SW480 (cell line): ENCODE data around the gene DLX2.

Source experiments
- DNase-seq: peaks from one replicate; pipeline ENCODE4 v3.0.0-alpha.2; 2016; ENCODE audit warnings: low spot score

DLX2 gene

DNA sequence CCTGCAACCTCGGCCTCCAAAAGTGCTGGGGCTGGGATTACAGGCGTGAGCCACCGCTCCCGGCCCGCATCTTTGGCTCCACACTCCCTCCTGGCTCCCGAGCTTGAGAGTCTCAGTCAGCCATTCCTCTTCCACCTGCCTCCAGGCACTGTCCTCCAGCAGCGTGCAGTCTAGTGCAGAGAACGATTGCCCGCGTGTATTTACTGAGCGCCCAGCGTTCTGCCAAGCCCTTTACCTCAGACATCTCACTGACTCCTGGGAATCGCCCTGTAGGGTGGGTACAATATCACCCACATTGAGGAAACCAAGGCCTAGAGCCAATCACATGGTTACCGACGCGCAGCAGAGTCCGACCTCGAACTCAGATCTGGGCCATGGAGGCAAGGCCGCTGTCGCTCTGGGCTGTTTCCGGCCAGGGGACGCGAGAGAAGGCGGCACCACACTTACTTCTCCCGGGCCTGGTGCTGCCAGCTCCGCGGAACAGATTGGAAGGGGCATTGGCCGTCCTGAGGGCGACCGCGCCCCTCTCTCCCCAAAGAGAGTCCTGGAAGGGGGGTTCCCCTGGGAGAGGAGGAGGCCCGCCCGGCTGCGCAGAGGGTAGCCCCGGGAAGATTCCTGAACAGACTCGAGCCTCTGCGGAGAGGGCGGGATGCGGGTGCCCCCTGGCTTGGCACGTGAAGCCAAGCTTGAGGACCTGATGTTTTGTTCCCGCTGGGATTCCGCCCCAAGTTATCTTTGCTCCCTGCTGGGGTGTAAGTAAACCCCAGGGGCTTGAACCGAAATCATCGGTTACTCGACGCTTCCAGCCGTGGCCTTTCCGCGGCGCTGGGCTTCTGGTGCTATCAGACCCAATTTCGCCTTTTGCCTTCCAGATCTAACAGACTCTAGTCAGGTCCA is 5.2 kb upstream of the DLX2 start:
- DNase-seq = no peak

DNA sequence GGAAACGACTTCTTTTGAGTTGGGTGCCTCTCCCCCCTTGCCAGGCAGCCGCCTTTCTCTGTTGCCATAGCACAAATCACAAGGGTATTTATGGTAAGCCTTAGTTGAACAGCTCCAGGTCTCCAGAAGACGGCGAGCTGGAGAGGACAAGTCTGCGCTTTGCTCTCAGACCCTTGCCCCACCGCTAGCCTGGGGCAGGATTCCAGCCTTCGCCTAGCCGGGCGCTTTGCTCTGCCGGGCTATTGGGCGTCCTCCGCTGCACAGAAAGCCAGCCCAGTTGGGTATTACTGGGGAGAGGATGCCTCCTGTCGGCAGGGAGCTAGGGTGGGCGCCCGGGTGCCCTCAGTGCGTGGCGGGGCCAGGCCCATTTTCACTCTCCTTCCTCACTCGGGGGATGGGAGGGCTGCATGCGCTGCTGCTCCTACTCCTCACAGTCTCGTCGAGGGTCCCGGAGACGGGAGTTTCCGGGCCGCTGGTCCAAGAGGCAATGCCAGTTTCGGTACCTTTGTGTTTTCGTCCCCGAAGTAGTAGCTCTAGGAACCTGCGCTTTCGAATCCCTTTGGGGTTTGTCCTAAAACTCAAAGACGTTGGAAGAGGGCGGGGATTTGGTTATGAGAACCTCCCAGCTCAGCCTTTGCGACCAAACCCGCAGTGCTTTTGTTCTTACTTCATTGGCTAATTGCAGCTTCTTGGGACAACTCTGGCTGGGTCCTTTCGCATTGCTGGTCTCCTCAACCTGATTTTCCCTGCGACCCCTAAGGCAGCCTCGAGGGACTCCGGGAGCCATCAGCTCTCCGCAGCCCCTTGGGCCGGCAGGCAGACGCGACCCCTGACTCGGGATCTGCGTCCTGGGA is 3.6 kb upstream of the DLX2 start:
- DNase-seq = no peak

DNA sequence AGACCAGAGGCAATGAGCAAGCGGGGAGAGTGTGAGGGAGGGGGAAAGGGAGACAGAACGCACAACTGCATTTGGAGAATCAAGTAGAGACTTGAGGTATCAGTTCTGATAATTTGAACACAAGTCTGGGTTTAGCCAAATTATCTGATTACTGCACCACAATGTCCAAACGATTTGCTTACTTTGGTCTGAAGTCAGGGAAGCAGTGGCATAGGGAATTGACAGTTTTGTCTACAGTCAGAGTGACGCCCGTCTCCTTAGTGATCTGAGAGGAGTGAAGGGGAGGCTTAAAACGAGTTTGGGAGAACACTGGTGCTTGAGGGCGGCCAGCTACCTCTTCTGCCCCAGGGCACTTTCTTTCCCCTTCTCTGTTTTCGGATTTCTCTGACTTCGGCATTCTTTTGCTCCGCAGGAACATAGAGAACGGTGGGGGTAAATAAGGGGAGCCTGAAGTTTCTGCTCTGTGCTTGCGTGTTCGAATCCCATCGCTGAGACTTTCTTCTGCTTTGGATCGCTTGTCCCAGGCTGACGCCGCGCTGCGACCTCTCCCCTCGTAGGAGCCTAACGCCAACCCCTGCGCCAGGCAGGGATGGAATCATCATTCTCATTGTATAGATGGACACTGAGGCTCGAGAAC is 2.9 kb upstream of the DLX2 start:
- DNase-seq = no peak

DNA sequence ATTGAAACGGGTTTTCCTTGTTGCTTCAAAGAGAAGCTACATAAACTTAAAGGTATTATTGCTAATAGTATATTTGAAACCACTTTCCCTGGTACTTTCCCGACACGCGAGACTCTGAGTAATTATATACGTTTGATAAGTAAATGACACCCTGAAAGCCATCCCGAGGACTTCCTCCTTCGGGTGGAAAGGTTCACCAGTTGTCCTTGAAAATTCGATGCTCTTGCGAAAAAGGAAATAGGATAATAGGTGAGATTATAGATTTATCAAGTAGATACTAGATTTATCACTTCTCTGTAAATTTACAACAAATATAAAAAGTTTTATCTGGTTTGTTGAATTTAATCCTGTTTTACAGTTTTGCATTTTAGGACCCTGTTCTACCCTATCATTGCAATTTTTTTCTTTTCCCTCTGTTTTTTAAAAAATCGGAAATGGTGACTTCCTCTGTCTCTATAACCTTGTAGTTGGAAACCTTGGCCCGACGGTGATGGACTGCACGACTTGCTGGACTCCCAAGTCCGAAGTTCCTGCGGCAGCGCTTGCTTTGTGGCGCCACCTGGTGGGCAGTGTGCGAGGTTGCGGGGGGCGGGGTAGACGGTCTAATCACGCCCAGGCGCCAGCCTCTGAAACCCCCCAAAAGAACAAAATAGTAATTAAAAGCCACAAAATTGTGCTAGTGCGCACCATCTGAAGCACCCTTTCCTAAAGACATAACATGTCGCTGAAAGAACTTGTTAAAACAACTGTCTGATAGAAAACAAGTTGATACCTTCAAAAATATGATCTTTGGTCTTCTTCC is 972 bp upstream of the DLX2 start:
- peak; percentile 83 for DNase-seq

DNA sequence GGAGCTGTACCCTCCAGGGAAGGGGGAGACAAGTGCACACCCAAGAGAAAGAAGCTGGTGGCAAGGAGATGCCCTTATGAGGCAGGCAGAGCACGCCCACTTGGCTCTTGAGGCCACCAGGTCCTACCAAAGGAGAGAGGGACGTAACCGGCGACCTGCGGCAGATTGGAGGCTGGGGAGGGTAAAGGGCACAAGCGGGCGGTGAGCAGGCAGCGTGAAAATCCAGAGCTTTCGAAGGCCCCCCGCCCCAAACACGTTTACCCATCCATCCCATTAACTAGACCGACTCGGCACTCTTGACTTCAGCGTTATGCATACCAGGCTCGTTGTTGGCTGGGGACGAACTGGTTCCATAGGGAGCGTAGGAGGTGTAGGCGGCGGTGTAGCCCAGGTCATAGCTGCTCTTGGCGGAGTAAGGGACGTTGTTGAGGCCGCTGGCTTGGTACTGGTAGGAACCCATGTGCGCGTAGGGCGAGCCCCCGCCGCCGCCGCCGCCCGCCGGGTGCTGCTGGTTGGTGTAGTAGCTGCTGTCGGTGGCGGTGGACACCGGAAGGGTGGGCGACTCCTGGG is 794 bp downstream of the DLX2 start:
- DNase-seq = peak; percentile 53

DNA sequence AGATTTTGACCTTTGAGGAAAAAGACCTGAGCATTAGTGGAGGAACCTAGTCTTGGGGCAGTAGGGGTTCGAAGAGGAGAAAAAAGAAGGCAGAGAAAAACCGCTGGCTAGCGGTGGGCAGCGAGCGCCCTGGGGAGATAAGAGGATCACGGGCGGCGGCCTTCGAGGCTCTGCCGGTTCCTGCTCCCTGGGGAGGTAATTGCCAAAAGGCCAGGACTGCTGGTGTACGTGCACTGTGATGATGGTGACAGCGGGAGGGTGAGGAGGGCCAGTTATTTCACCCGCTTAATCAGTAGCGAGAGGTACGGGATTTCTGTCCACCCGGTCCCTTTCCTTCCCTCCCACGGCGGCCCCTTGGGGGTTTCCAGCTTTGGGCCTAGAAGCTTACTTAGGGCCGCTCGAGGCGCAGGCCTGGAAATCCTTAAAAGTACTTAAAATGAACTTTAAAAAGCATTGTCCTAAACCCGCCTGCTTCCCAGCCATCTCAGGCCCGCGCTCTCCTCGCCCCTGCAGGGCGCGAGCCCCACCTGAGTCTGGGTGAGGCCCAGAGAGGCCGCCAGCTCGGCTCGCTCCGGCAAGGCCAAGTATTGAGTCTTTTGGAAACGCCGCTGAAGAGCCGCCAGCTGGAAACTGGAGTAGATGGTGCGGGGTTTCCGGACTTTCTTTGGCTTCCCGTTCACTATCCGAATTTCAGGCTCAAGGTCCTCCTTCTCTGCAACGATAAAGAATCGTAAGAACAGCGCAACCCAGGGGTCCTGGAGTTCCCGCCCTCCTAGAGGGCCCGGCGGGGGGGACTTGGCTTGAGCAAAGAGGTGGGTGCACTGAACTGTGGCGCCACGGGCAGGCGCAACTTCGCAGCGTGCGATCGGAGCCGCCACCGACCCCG is 1.5 kb downstream of the DLX2 start:
- DNase-seq = no peak

DNA sequence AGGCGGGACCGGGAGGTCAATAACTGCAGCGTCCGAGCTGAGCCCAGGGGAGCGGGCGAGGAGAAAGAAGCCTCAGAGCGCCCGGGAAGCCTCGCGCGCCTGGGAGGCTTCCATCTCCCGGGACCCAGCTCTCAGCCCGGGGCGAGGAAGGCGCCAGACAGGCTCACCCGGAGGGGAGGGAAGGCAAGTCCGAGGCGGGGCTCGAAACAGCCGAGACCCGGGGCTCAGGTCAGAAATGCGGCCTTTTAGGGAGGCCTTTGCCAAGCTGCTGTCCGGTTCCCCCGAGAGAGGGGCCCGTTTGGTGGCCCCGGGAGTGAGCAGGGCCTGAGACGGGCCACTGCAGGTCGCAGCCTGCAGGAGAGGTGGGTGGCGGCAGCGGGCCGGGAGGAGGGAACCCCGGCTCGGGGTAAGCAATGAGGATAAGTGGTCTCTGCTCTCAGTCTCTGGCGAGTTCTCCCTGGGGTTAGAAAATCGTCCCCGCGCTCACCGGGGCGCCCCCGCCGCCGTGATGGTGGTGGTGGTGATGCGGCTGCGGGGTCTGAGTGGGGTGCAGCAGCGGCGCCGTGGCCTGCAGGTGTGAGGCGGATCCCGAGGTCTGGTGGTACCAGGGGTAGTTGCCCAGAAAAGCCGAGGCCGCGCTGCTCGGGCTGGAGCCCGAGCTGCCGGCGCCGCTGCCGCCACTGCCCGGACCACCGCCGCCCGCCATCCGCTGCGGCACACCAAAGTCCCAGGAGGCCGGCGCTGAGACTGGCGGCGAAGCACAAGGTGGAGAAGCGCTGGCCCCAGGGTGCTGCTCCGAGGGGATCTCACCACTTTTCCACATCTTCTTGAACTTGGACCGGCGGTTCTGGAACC is 2.4 kb downstream of the DLX2 start:
- DNase-seq = no peak

DNA sequence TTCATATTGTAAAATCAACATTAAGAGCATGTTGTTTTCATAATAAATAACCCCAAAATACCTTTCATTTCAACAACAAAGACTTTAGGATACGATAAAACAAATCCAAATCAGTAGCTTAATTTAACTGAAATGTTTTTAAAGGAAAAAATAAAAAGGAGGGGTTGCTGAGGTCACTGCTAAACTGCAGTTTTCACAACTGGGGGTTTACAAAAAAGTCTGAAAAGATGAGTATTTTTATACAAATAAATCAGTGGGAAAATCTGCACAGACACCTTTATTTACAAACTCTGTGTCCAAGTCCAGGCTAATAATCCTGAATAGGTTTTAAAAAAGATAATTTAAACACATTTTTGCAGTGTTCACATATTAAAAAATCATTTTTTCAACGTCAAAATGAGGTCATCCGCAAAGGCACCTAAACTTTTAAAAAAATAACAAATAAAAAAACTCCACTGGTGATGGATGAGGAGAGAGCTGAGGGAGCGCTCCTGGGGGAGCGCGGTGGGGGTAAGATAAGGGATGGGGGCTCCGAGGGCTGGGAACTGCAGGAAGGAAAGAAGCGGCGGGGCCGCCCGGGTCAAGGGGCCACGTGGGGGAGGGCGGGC is 3.1 kb downstream of the DLX2 start:
- DNase-seq = no peak

DNA sequence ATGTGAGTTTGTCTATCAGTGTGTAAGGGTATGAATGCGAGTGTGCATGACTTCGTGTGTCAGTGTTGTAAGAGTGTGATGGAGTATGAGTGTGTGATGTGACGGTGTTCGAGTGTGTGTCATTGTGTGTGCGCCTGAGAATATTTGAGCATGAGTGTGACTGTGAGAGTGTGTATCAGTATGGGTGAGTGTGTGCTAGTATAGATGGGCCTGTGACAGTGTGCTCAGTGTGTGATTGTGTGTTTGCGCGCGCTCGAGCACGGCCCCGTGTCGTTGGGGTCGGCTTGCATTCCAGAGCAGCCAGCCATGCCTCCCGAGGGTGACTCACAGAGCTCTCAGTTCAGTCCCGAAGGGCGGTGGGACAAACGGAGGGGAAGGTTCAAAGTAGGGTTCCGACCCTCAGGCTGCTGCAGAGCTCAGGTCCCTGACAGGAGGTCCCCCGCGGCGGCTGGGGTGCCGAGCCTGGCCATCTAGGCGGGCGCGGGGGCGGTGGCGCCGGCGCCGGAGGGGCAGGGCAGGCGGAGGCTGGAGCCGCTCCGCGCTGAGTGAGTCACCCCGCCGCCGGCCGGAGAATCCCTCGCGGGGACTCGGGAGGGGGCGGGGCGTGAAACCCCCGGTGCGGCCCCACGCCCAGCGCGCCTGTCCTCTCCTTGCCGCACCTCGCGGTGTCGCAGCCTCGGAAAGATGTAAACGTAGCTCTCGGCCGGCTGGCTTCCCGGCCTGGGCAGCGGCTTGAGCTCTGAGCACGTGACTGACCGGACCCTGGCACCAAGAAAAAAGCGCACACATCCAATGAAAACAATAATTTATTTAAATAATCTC is 3.8 kb downstream of the DLX2 start:
- peak; percentile 89 for DNase-seq

DNA sequence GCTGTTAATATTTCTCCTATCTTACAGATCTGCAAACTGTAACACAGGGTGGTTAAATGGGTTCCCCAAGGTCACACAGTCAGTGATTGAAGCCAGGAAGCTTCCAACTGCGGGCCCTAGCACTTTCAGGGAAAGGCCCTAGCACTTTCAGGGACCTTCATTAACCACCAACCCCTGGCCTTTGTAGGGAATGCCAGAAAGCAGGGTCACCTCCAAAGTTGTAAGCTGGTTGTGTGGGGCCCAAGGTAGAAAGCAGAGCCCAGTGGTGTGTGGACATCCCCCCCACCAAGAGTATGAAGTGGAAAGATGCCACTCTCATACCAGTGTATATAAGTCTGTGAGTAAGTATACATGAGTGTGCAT is 4.4 kb downstream of the DLX2 start:
- DNase-seq = no peak

DNA sequence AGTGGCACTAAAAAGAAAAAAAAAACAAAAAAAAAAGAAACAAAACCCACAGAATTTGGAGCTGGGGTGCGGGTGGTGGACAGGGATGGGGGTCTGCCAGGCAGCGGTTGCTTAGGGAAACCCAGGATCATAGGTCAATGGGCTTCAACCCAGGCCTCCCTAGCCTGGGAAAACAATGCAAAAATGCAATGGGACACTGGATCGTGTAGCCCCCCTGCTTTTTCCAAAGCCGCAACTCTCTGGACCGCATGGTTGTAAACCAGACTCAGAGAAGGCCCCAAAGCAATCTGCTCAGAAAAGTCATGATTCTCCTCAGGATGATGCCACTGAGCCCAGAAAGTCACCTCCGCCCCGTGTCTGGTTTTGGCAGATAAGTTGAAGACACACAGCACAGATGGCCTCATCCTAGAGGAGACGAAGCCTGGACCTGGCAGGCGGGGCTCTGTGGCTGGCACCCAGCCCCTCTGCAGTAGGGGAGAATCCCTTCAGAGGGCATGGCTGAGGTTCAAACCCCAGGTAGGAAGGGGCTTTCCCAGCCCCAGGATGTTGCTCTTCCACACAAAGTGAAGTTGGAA is 5.1 kb downstream of the DLX2 start:
- no peak for DNase-seq

DNA sequence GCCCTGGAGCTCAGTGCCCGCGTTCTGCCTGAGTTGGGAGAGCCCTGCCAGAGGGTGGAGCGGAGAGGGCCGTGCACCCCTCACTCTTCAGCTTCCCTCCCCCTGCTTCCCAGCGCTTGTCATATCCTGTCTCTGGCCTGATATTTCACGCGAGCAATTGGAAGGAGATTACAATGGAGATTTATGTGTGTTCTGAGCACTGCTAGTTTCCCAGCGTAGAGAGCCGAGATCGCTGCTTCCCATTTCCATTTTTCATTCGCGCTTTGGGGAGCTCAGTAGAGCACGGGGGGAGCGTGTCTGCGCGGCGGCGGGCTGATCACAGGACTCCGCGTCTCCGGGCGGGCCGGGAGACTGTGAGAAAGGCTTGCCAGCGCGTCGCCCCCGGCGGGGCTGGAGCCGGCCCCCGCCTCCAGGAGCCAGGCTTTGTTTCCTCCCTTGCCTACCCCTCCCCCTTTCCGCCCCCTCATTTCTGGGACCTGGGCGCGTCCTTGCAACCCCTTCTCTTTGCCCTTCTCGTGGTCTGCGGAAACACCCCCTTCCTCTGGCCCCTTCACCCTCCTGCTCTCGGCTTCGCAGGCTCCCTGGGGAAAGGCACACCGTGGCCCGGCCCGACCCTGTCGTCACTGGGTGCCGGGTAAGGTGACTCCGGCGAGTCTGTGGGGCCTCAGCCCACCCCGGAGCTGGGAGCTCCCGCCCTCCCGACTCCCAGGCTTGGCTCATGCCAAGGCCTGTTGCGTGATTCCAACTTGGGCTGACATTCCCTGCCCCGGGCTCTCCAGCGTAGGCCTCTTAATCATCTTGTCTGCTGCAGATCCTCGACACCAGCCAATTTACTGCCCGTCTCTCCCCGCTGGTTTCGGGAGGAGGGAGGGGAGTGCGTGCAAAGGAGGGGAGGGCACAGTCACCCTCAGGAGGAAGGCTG is 5.8 kb downstream of the DLX2 start:
- DNase-seq = peak; percentile 47

DNA sequence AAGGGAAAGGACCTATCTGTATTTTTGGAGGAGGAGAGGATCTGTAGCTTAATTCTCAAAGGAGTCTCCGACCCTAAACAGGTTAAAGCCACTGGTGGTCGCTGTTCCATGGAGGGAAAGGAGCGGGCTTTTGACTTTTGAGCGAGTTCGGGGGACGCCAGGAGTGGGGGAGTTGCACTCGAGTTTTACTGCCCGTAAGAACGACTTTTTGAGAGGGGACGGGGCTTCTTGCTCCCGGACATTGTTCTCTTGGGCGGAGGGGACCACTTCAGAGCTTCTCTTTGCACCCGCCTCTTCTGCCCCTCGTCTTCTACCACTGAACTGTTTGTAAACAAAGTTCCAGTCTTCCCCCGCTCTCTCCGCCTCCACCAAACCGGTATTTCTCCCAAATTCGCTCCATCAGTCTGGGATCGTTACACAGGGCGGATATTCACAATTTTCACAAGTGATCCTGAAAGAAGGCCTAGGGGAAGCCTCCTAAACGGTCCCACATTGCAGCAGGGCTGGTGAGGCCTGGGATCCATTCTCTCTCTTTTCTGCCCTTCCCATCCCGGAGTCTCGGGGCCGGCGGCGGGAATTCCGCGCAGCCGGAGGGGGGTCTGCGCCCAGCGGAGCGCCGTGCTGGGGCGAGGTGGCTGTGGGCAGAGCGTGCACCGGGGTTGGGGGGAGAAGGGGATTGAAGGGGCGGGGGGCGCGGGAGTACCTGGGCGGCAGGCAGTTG is 6.6 kb downstream of the DLX2 start:
- DNase-seq = peak; percentile 24

DNA sequence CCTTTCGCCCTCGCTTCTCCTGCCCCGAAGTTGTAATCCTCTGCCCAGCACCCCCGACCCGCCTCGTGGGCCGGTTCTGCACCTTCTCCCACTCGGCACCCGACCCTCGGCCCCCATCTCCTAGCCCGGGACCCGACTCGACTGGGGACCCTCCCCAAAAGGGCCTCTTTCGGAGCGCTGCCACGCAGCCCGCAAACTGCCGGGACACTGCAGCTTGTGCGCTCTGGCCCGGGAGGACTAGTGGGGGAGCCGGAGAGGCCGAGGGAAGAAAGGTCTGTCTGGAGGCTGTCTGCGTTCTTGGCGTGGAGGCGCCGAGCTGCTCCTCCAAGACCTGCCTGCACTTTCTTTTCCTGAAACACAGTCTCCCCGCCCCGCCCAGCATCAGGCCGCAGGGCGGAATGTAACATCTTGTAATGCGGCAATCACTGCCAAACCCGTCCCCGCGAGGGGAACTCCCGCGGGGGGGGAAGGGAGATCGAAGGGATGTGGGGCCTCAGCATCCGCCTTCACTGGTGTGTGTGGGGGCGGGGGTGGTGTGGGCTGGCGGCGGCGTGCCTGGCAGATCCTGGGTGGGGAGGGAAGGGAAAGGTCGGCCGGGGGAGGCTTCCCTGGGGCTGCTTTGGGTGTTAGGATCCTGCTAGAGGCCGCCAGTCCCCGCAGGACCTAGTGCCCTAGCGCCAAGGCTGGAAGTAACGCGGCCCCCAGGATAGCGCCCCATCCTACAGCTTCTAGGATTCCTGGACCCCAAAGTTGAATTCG is 7.4 kb downstream of the DLX2 start:
- peak; percentile 67 for DNase-seq
